Sigmoid colon (tissue), 4 donors: ENCODE measurements around the gene CHTF18.

Experiments
- EP300 ChIP-seq, 4 donors: sonication (generic); formaldehyde crosslinking; IDR thresholded peaks; one replicate each; pipeline ENCODE4 v1.6.1; 2017; ENCODE audit warnings: antibody characterized with exemption in 4 of 4
- POLR2A ChIP-seq, 2 donors: fragments of 450-650 bp; IDR thresholded peaks; one replicate each; pipeline ENCODE4 v1.6.1; 2016; ENCODE audit warnings: antibody characterized with exemption in 2 of 2, mild to moderate bottlenecking in 2 of 2, moderate library complexity in 2 of 2
- POLR2AphosphoS5 ChIP-seq, 4 donors: sonication (generic); formaldehyde crosslinking; IDR thresholded peaks; one replicate each; pipeline ENCODE4 v1.6.1; 2017; ENCODE audit warnings: antibody characterized with exemption in 4 of 4
- TF ChIP-seq, protein P1 (sequence below), 4 experiments: fragments of 450-650 bp in 3 of 4; fragments of 200-600 bp in 1 of 4; IDR thresholded peaks; one replicate each; pipeline ENCODE4 v1.5.1; 2016 to 2019; ENCODE audit warnings: antibody characterized with exemption in 4 of 4, mild to moderate bottlenecking in 3 of 4, moderate library complexity in 2 of 4

DNA sequence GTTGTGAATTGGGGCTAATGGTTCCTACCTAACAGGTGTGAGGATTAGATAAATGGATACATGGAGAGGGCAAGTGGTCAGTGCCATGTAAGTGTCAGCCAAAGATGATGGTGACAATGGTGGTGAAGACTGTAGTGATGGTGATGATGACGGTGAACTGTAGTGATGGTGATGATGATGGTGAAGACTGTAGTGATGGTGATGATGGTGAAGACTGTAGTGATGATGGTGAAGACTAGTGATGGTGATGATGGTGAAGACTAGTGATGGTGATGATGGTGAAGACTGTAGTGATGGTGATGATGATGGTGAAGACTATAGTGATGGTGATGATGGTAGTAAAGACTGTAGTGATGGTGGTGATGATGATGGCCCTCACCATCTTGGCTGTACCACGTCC is 30.2 kb downstream of the CHTF18 start:
- TF ChIP-seq POLR2AphosphoS5 (IDR thresholded peaks at IDR 0.05) = no peak
- TF ChIP-seq, protein P1, sequence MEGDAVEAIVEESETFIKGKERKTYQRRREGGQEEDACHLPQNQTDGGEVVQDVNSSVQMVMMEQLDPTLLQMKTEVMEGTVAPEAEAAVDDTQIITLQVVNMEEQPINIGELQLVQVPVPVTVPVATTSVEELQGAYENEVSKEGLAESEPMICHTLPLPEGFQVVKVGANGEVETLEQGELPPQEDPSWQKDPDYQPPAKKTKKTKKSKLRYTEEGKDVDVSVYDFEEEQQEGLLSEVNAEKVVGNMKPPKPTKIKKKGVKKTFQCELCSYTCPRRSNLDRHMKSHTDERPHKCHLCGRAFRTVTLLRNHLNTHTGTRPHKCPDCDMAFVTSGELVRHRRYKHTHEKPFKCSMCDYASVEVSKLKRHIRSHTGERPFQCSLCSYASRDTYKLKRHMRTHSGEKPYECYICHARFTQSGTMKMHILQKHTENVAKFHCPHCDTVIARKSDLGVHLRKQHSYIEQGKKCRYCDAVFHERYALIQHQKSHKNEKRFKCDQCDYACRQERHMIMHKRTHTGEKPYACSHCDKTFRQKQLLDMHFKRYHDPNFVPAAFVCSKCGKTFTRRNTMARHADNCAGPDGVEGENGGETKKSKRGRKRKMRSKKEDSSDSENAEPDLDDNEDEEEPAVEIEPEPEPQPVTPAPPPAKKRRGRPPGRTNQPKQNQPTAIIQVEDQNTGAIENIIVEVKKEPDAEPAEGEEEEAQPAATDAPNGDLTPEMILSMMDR (IDR thresholded peaks at IDR 0.05) = no peak
- no peak for TF ChIP-seq EP300 (IDR thresholded peaks at IDR 0.05)
- no peak for TF ChIP-seq POLR2A (IDR thresholded peaks at IDR 0.05)
